GM23248 (cell line): ENCODE measurements around the gene LINC00237. TPM values are rescaled to one million over a fixed set of nuclear protein-coding genes. Genes with fewer than 3 reads are reported as not detected.

Source experiments
- DNase-seq: peaks from one replicate; pipeline ENCODE4 v3.0.0-alpha.2; 2015
- H2AFZ ChIP-seq: fragments of 200-600 bp; sonication (generic); 2 replicates; pipeline ENCODE4 v1.6.1; 2016; ENCODE audit warnings: antibody characterized with exemption
- H3F3A ChIP-seq: fragments of 200-600 bp; sonication (generic); 2 replicates; pipeline ENCODE4 v1.6.1; 2016; ENCODE audit warnings: mild to moderate bottlenecking, antibody characterized with exemption, mixed run types; ENCODE audit not compliant: insufficient read depth
- H3K27ac ChIP-seq: fragments of 200-600 bp; sonication (generic); 2 replicates; pipeline ENCODE4 v1.5.1; 2016; ENCODE audit warnings: mild to moderate bottlenecking
- H3K27me3 ChIP-seq: fragments of 200-600 bp; sonication (generic); replicated peaks from 2 replicates; pipeline ENCODE4 v1.6.1; 2016; ENCODE audit warnings: mild to moderate bottlenecking; ENCODE audit not compliant: insufficient read depth
- H3K36me3 ChIP-seq: fragments of 200-600 bp; sonication (generic); 2 replicates; pipeline ENCODE4 v1.6.1; 2016; ENCODE audit warnings: low read depth, mild to moderate bottlenecking
- H3K4me1 ChIP-seq: fragments of 200-600 bp; sonication (generic); 2 replicates; pipeline ENCODE4 v1.6.1; 2016; ENCODE audit warnings: mild to moderate bottlenecking; ENCODE audit not compliant: insufficient read depth
- H3K4me2 ChIP-seq: fragments of 200-600 bp; sonication (generic); one replicate; pipeline ENCODE4 v1.6.1; 2016; ENCODE audit warnings: mild to moderate bottlenecking; ENCODE audit not compliant: unreplicated experiment
- H3K4me3 ChIP-seq: fragments of 200-600 bp; sonication (generic); 2 replicates; pipeline ENCODE4 v1.5.1; 2016; ENCODE audit warnings: mild to moderate bottlenecking
- H3K79me2 ChIP-seq: fragments of 200-600 bp; sonication (generic); 2 replicates; pipeline ENCODE4 v1.6.1; 2016; ENCODE audit warnings: mild to moderate bottlenecking; ENCODE audit not compliant: insufficient read depth
- H3K9ac ChIP-seq: fragments of 200-600 bp; sonication (generic); 2 replicates; pipeline ENCODE4 v1.6.1; 2016; ENCODE audit warnings: mild to moderate bottlenecking
- H3K9me2 ChIP-seq: fragments of 200-600 bp; sonication (generic); 2 replicates; pipeline ENCODE4 v1.6.1; 2016; ENCODE audit warnings: mixed run types, mild to moderate bottlenecking, moderate library complexity; ENCODE audit not compliant: insufficient read depth
- H3K9me3 ChIP-seq: fragments of 200-600 bp; sonication (generic); one replicate; pipeline ENCODE4 v1.6.1; 2017; ENCODE audit warnings: low read depth
- H4K20me1 ChIP-seq: fragments of 200-600 bp; sonication (generic); 2 replicates; pipeline ENCODE4 v1.6.0; 2016; ENCODE audit not compliant: insufficient read depth
- EZH2 ChIP-seq: fragments of 200-600 bp; sonication (generic); IDR thresholded peaks from 2 replicates; pipeline ENCODE4 v1.6.1; 2018; ENCODE audit warnings: antibody characterized with exemption, mild to moderate bottlenecking; ENCODE audit not compliant: insufficient read depth, poor library complexity, severe bottlenecking
- EZH2phosphoT487 ChIP-seq: fragments of 200-600 bp; sonication (generic); IDR thresholded peaks from 2 replicates; pipeline ENCODE4 v1.6.1; 2018; ENCODE audit warnings: antibody characterized with exemption, moderate library complexity, mild to moderate bottlenecking, low read depth; ENCODE audit not compliant: insufficient read depth
- WGBS, 2 experiments: methylation state at CpG; one replicate each; pipeline ENCODE4 v1.1.6; 2015 to 2017; ENCODE audit warnings: low lambda C conversion rate in 2 of 2, low coverage in 1 of 2; ENCODE audit errors: missing lambda C conversion rate in 2 of 2; 5-methylcytosine and 5-hydroxymethylcytosine counted together
- in situ Hi-C: fragments of 300-500 bp; cut with MboI; formaldehyde crosslinking; loops from 2 replicates; pipeline ENCODE4 v1.15.0; 2020
- polyA plus RNA-seq: library from polyadenylated mRNA; unstranded; fragments of >200 nt; fragmentation: Nextera tagmentation; extraction: Ambion mirVana; gene quantifications from 2 replicates; pipeline ENCODE4 v1.2.1, GENCODE V29; 2016
- total RNA-seq: library from RNA; depleted of rRNA; stranded (reverse); fragments of >200 nt; shearing (Covaris generic); gene quantifications from 2 replicates; pipeline ENCODE4 v1.2.3, GENCODE V29; 2014

LINC00237 gene
- total and polyA plus RNA-seq, 2 experiments from 2014 or later, result not detected

GRCh38 chr20:21067255-21067654, 38.9 kb downstream of the LINC00237 start:
- TF ChIP-seq EZH2, result no peak
- TF ChIP-seq EZH2phosphoT487, result no peak
- Histone ChIP-seq H3K9me3 (no peaks in the 10 kb centered on the region), H3K4me3 (no peak overlapping the region), H4K20me1 (no peaks in the 10 kb centered on the region), H3K27ac (no peak overlapping the region), H3K9ac (no peak overlapping the region), H3K36me3 (no peaks in the 10 kb centered on the region), H3K4me1 (no peaks in the 10 kb centered on the region), H3K9me2 (no peaks in the 10 kb centered on the region), H2AFZ (no peak overlapping the region), H3K79me2 (no peaks in the 10 kb centered on the region), H3F3A (no peaks in the 10 kb centered on the region), H3K27me3 (peaks cover 9% of the 10 kb centered on the region; the same call in 1 of the 2 replicates), H3K4me2 (no peak overlapping the region)
- WGBS, 2 experiments, result 8 to 13% methylated on average over 1 of the region's 1 CpG
- in situ Hi-C loops, result no loop called here
- no peak for DNase-seq

GRCh38 chr20:21064924-21065323, 41.2 kb downstream of the LINC00237 start:
- H3K9me2 ChIP-seq, result no peaks in the 10 kb centered on the region
- no peaks in the 10 kb centered on the region for H3F3A ChIP-seq
- no peaks in the 10 kb centered on the region for H4K20me1 ChIP-seq
- no peaks in the 10 kb centered on the region for H3K4me1 ChIP-seq
- H3K79me2 ChIP-seq, result no peaks in the 10 kb centered on the region
- no peak for DNase-seq
- H3K9me3 ChIP-seq, result no peaks in the 10 kb centered on the region
- no peak overlapping the region for H3K4me2 ChIP-seq
- no peak overlapping the region for H3K27ac ChIP-seq
- in situ Hi-C loops, result no loop called here
- H3K36me3 ChIP-seq, result no peaks in the 10 kb centered on the region
- H3K4me3 ChIP-seq, result no peak overlapping the region
- H2AFZ ChIP-seq, result no peak overlapping the region
- H3K27me3 ChIP-seq, result peaks cover 10% of the 10 kb centered on the region; the same call in 1 of the 2 replicates
- H3K9ac ChIP-seq, result no peak overlapping the region
- TF ChIP-seq EZH2, result no peak
- no peak for TF ChIP-seq EZH2phosphoT487

GRCh38 chr20:21063276-21063675, 42.9 kb downstream of the LINC00237 start:
- Histone ChIP-seq H3K27me3 (peaks cover 10% of the 10 kb centered on the region; the same call in 1 of the 2 replicates), H3F3A (no peaks in the 10 kb centered on the region), H3K4me1 (no peaks in the 10 kb centered on the region), H3K4me3 (no peak overlapping the region), H3K79me2 (no peaks in the 10 kb centered on the region), H3K9ac (no peak overlapping the region), H4K20me1 (no peaks in the 10 kb centered on the region), H3K27ac (no peak overlapping the region), H3K4me2 (no peak overlapping the region), H3K9me2 (no peaks in the 10 kb centered on the region), H3K9me3 (no peaks in the 10 kb centered on the region), H3K36me3 (no peaks in the 10 kb centered on the region), H2AFZ (no peak overlapping the region)
- 33 to 58% methylated on average over 6 to 7 of the region's 7 CpGs for WGBS, 2 experiments
- in situ Hi-C loops, result no loop called here
- no peak for DNase-seq
- TF ChIP-seq EZH2phosphoT487, result no peak
- TF ChIP-seq EZH2, result no peak

- Histone ChIP-seq H2AFZ (no peak overlapping the region), H3K9ac (no peak overlapping the region), H3K9me3 (no peaks in the 10 kb centered on the region), H3K27me3 (no peaks in the 10 kb centered on the region), H3F3A (no peaks in the 10 kb centered on the region), H3K27ac (no peak overlapping the region), H3K4me3 (no peak overlapping the region), H3K9me2 (no peaks in the 10 kb centered on the region), H3K79me2 (no peaks in the 10 kb centered on the region), H4K20me1 (no peaks in the 10 kb centered on the region), H3K36me3 (no peaks in the 10 kb centered on the region), H3K4me1 (no peaks in the 10 kb centered on the region), H3K4me2 (no peak overlapping the region)
- no peak for TF ChIP-seq EZH2
- no peak for TF ChIP-seq EZH2phosphoT487
- DNase-seq, result no peak
- WGBS, 2 experiments, result 1 to 2% methylated on average over 10 of the region's 10 CpGs
- in situ Hi-C loops, result no loop called here
These were observed 53.0 kb downstream of the LINC00237 start for GRCh38 chr20:21053002-21053762.
